Tibial nerve (tissue), 4 donors: Measurements from ENCODE around the gene ADAP1.

Source experiments
- CTCF ChIP-seq, 5 experiments: fragments of 200-600 bp in 3 of 5; fragments of 450-650 bp in 2 of 5; sonication (generic) in 3 of 5; IDR thresholded peaks; one replicate each; pipeline ENCODE4 v1.5.1; 2016 to 2019; ENCODE audit warnings: antibody characterized with exemption in 5 of 5, mild to moderate bottlenecking in 3 of 5, moderate library complexity in 2 of 5
- EP300 ChIP-seq, 2 donors: sonication (generic); formaldehyde crosslinking; IDR thresholded peaks; one replicate each; pipeline ENCODE4 v1.6.1; 2017; ENCODE audit warnings: antibody characterized with exemption in 2 of 2, mild to moderate bottlenecking in 1 of 2
- POLR2A ChIP-seq, 2 donors: fragments of 450-650 bp; IDR thresholded peaks; one replicate each; pipeline ENCODE4 v1.6.1; 2017; ENCODE audit warnings: antibody characterized with exemption in 2 of 2, mild to moderate bottlenecking in 2 of 2, moderate library complexity in 2 of 2

- no peak for TF ChIP-seq CTCF (IDR thresholded peaks at IDR 0.05)
- no peak for TF ChIP-seq POLR2A (IDR thresholded peaks at IDR 0.05)
- TF ChIP-seq EP300 (IDR thresholded peaks at IDR 0.05) = no peak
Observed at GRCh38 chr7:901041-901387, 53.5 kb downstream of the ADAP1 start.
